ENCODE measurements around the gene SKIC2.
"Not testable (repeated sequence)": the region's sequence is repeated elsewhere in the genome, so short reads cannot be mapped to it uniquely, and the experiment has no call there.

- not testable (repeated sequence) for TF ChIP-seq CTCF (IDR thresholded peaks at IDR 0.05); NFE2L1 (CRISPR knock-in tag; IDR thresholded peaks at IDR 0.05); ELF4 (CRISPR knock-in tag; IDR thresholded peaks at IDR 0.05; ENCODE audit: low read depth); MLX (CRISPR knock-in tag; IDR thresholded peaks at IDR 0.05); GTF2I (CRISPR knock-in tag; conservative IDR thresholded peaks at IDR 0.05); ZNF232 (CRISPR knock-in tag; IDR thresholded peaks at IDR 0.05); TEAD4 (CRISPR knock-in tag; IDR thresholded peaks at IDR 0.05); SMAD4 (CRISPR knock-in tag; IDR thresholded peaks at IDR 0.05); ATF6 (CRISPR knock-in tag; IDR thresholded peaks at IDR 0.05); TCF7 (CRISPR knock-in tag; IDR thresholded peaks at IDR 0.05; ENCODE audit: low read depth); MAX (CRISPR knock-in tag; IDR thresholded peaks at IDR 0.05)
Measured at GRCh38 chr6:31980998-31981397, 22.0 kb downstream of the SKIC2 start.
